Measurements from ENCODE around the gene ACBD4. TPM values are rescaled to one million over a fixed set of nuclear protein-coding genes. Genes with fewer than 3 reads are reported as not detected.

The ACBD4 gene
- total RNA-seq, 2 experiments from 2014 or later: 9.1 to 9.3 TPM

DNA sequence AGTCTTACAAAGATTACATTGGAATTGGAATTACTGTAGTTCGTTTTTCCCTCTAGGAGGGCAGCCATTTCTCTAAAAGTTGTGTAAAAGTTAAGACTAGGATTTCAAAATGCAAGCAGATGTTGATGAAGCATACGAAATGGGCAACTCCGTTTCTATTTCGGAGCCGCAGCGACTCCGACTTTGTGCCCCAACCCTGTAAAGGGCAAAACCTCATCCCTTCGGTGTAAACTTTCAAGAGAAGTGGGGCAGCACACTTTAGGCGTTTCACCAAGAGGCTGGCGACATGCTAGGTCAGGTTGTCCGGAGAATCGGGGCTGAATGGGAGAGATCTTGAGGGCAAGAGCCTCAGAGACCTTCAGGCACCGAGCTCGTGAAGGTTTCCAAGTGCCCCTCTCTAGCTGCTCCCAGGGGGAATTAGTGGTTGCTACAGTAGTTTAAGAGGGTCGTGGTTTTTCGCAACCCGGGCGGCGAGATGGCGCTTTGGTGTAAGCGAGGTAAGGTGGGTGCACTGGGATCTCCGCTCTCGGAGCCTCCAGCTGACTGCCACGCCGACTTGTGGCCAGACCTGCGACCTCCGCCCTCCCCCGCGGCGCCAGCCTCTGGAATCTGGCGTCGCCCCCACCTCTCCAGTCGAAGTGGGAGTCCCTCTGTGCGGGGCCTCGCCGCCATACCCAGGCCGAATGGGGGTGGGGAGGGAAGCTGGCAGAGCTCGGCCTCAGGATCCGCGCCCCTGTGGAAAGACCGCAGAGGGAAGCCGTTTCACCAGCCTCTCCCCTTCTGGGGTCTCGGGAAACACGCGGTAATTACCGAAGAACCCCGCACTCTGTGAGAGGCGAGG is 25.2 kb downstream of the ACBD4 start:
- ChIA-PET POLR2A (interaction anchor here (0.6 to 4.4 kb wide), 8 partner anchors 11 to 152 kb away, joined by 5 to 143 read pairs (median 7); partner anchors contain the start of genes ACBD4, HEXIM1 and NMT1), CTCF (interaction anchor here (1.0 to 6.7 kb wide), 9 partner anchors 10 to 156 kb away, joined by 3 to 103 read pairs (median 4); partner anchors contain the start of genes ACBD4, HEXIM1, MAP3K14 and NMT1)

DNA sequence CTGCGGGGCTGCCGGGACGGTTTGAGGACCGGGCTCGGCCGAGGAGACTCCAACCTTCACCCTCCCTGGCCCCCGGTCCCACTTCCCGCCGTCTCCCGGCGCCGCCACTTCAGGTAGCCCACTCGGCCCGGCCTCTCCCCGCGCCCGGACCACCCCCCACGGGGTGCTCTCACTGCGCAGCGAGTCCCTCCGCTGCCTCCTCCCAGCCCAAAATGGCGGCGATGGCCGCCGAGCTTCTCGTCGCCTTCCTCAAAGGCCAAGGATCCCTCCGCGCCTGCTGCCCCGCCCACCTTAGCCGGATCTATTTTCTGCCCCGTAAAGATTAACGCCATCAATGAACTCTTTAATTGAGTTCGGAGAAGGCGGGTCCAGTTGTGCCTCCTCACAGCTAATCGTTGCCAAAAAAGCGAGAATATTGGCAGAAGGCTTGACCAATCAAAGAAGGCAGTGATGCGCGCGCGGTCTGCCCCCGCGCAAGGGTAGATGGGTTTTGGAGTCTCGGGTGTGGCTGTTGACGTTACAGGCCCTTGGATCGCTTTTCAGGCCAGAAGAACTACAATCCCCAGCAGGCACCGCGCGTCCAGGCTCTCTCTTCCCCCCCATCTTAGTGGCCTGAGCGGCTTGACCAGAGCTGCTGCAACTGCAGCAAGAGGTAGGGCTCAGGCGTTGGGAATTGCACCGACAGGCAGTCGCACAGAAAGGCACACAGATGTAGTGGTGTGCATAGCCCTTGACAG is 26.0 kb downstream of the ACBD4 start, which contains the start of gene HEXIM2:
HEXIM2 (plus strand) TSS at position 588 of the 737 bp plus-strand sequence. CDS start 919 bp downstream, outside the sequence.
- POLR2A ChIA-PET: interaction anchor here (0.5 to 4.4 kb wide), 9 partner anchors 11 to 153 kb away, joined by 3 to 143 read pairs (median 6); partner anchors contain the start of genes ACBD4, HEXIM1 and NMT1
- CTCF ChIA-PET: interaction anchor here (0.7 to 6.7 kb wide), 10 partner anchors 11 to 155 kb away, joined by 3 to 103 read pairs (median 4); partner anchors contain the start of genes ACBD4, HEXIM1, MAP3K14 and NMT1

DNA sequence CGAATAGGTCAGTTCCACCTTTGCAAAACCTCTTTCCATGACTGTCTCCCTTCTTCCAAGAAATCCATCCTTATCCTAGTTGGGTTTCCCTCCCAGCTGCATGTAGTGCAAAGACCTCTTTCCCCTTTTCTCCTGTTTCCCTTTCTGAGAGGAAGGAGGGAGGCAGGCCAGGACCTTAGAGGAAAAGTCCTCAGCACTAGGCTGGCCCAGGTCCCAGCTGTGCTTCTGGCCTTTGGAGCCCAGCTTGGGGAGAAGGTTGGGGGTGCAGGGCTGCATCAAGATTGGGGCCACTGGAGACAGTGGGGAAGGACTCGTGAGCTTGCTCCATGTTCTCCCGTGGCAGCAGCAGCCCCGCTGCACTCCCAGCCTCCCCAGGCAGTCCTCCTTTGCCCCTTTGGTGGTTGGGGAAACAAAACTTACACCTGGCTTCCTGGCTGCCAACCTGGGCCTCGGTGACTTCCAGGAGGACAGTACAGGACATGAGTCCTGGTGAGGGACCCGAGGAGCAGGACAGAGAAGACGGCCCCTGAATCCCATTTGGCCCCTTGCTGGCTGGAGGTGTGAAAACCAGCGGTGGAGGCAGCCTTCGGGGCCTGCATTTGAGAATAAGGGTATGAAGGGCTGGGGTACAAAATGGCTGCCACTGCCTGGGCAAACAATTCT is 26.7 kb downstream of the ACBD4 start:
- ChIA-PET POLR2A (interaction anchor here (0.5 to 4.4 kb wide), 7 partner anchors 11 to 152 kb away, joined by 3 to 143 read pairs (median 7); partner anchors contain the start of genes ACBD4 and HEXIM1), CTCF (interaction anchor here (0.7 to 6.7 kb wide), 5 partner anchors 11 to 61 kb away, joined by 3 to 103 read pairs (median 16); partner anchors contain the start of genes ACBD4 and HEXIM1)

DNA sequence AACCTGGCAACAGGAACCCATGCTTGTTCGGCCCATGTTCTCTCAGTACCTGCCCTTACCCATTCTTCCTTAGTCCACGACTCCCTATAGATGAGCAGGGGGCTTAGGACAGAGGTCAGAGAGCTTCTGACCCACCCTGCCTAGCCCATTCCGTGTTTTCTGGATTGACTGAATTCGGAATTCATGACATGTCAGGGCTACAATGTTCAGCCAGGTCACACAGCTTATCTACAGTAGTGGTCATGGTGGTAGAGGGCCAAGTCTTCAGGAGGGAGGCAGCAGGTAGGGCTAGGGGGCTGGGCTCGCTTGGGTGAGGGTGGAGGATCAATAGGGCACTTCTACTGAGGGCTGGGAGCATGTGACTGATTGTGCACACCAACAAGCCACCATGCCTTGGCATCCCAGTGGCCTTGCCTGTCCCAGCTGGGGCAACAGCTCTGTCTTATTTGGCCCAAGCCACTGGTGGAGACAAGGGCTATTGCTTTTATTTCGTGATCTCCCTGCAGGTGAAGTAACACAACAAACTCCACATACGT is 29.3 kb downstream of the ACBD4 start:
- CTCF ChIA-PET: interaction anchor here (0.5 to 2.6 kb wide), 3 partner anchors 29 to 803 kb away, joined by 3 to 10 read pairs (median 4); partner anchors contain the start of gene ACBD4
- POLR2A ChIA-PET: no interaction called here

DNA sequence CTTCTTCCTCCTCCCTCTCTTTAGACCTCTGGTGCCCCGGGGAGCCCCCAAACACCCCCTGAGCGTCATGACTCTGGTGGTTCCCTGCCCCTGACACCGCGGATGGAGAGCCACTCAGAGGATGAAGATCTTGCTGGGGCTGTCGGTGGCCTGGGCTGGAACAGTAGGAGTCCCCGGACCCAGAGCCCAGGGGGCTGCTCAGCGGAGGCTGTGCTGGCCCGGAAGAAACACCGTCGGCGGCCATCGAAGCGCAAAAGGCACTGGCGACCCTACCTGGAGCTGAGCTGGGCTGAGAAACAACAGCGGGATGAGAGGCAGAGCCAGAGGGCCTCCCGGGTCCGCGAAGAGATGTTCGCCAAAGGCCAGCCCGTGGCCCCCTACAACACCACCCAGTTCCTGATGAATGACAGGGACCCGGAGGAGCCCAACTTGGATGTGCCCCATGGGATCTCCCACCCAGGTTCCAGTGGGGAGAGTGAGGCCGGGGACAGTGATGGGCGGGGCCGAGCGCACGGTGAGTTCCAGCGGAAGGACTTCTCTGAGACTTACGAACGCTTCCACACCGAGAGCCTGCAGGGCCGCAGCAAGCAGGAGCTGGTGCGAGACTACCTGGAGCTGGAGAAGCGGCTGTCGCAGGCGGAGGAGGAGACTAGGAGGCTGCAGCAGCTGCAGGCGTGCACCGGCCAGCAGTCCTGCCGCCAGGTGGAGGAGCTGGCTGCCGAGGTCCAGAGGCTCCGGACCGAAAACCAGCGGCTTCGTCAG is 33.7 kb downstream of the ACBD4 start:
- CTCF ChIA-PET: interaction anchor here (0.5 kb wide), 1 partner anchor 10 kb away, joined by 3 read pairs; no protein-coding TSS in a partner anchor
- POLR2A ChIA-PET: no interaction called here

DNA sequence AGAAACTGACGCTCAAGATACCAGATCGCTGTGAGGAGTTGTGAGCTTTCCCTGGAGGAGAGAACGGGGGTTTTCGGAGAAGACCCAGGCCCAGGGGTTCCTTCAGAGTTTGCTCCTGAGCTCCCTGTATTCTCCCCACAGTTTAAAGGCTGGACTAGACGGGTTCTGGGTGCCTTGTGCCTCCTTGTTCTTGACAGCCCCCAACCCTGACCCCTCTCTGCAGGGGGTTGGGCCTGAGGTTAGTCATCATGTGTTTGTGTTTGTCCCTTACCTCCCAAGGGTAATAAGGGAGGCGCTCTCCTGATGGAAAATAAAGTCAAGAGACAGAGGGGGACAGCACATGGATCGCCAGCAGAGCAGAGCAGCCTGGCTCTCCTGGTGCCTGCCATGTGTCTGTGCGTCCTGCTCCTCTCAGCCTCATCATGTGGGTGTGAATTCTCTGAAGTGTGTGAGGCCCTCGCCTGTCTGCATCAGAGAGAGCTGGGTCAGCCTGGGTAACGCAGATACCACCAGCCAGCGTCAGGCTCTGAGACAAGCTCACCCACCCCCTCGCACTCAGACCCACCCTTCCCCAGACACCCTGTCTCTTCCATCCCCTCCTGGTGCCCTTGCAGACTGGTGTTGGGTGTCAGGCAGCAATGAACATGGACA is 34.9 kb downstream of the ACBD4 start:
- ChIA-PET CTCF (interaction anchor here (0.9 to 1.8 kb wide), 2 partner anchors 27 to 35 kb away, joined by 3 to 12 read pairs; partner anchors contain the start of gene ACBD4), POLR2A (no interaction called here)

DNA sequence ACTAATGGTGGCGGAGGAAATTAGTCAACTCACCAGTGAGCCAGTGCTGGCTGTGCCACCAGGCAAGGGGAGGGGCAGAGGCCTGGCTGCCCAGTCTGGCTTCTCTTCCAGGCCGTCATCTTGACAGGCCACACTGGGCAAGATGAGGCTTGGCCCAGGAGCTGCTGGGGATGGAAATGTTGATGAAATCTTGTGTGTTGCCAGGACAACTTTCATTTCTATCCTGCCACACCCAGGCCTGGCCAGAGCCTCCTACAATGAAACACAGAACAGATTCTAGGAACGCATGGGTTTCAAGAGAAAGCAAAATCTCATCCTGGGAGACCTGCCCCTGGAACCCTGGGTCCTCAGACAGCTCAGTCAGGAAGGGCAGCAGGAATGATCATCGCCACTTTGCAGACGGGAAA is 35.4 kb downstream of the ACBD4 start:
- POLR2A ChIA-PET: no interaction called here
- CTCF ChIA-PET: interaction anchor here (1.0 to 3.3 kb wide), 3 partner anchors 20 to 35 kb away, joined by 3 to 20 read pairs (median 12); partner anchors contain the start of gene ACBD4

DNA sequence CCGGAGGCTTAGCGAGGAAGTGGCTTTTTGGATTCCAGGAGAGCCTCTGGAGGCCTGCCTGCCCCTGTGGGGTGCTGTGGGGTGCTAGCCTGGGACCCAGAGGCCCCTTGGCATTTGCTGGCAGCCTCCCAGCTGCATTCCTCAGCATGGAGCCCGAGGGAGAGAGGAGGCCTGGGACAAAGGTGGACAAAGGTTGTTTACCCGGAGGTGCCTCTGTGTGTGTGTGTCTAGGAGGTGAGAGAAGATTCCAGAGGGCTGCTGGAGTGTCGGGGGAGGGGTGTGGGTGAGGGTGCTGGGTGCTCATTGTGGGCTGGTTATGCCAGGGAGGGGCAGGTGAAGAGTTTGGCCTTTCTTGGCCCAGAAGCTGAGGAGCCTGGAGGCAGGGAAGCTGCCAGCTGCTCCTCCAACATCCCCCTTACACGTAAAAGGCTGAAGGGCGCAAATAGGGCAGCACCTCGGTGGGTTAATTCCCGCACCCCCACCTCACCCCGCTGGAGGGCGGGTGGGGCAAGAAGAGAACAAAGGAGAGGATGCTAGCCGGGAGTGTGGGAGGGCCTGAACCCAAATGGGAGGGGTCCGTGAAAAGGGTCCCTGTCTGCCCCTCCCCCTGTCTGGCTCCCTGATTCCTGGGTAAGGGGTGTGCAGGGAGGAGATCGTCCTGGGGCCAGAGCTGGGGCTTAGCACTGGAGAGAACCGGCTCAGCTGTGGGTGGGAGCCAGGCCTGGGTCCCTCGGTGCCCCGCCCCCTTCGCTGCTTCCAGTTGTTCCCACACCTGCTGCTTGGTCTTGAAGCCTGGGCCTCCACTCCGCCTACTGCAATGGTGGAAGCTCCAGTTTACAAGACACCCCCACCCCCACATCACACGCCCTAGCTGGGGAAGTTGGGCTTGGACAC is 36.1 kb downstream of the ACBD4 start:
- ChIA-PET POLR2A (interaction anchor here (0.6 to 2.2 kb wide), 4 partner anchors 23 to 1014 kb away, joined by 3 to 13 read pairs (median 8); partner anchors contain the start of gene HEXIM1), CTCF (interaction anchor here (1.0 to 3.3 kb wide), 5 partner anchors 21 to 43 kb away, joined by 3 to 20 read pairs (median 12); partner anchors contain the start of genes ACBD4 and HEXIM1)

DNA sequence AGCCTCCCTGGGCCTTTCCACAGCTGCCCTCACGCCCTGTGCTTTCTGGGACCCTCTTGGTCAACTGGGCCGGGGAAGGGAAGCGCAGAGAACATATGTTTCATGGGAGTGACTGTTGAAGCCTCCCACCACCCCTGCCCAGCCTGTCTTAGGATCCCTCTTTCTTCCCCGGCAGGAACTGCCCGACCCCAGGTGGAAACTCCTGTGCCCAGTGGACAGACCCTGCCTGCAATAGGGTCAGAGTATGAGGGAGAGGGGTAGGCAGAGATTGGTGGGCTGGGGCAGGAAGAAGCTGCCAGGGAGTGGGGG is 36.7 kb downstream of the ACBD4 start:
- ChIA-PET CTCF (interaction anchor here (1.1 to 3.3 kb wide), 4 partner anchors 23 to 43 kb away, joined by 3 to 20 read pairs (median 16); partner anchors contain the start of genes ACBD4 and HEXIM1), POLR2A (interaction anchor here (0.6 to 2.2 kb wide), 5 partner anchors 11 to 1014 kb away, joined by 3 to 13 read pairs (median 8); partner anchors contain the start of genes HEXIM1 and HEXIM2)

DNA sequence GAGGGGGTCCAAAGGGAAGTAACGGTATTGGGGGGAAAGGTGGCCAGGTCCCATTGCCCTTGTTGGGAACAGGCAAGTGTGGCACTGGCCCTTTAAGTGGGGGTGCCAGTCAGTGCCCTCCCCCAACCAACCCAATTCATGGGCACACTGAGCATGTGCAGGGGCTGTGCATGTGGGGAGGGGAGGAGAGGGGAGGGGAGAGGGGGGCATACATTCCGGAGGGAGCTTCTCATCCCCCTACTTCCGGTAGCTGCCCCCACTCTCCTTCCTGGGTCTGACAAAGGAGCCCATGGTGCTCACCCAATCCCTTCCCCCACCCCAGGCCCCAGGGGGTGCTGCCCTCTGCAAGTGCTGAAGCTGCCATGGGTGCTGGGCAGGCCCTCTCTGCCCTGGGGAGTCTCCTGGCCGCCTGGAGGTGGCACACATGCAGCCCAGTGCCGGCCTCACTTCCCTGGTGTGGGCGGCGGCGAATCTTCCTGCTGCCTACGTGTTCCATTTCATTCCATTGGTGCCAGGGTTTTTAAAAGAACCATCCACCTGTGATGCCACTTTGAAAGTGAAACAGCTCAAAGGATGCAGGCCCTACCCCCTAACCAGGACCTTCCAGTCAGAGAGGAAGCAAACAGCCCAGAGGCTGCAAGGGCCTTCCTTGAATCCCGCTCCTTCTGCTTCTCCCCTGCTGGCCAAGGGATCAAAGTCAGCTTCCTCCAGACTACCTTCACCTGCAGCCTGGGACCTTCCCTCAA is 37.2 kb downstream of the ACBD4 start:
- POLR2A ChIA-PET: interaction anchor here (0.6 to 2.2 kb wide), 4 partner anchors 12 to 1015 kb away, joined by 3 to 13 read pairs (median 8); partner anchors contain the start of genes HEXIM1 and HEXIM2
- CTCF ChIA-PET: interaction anchor here (0.8 to 3.3 kb wide), 6 partner anchors 11 to 53 kb away, joined by 3 to 20 read pairs (median 10); partner anchors contain the start of genes ACBD4, HEXIM1 and HEXIM2

DNA sequence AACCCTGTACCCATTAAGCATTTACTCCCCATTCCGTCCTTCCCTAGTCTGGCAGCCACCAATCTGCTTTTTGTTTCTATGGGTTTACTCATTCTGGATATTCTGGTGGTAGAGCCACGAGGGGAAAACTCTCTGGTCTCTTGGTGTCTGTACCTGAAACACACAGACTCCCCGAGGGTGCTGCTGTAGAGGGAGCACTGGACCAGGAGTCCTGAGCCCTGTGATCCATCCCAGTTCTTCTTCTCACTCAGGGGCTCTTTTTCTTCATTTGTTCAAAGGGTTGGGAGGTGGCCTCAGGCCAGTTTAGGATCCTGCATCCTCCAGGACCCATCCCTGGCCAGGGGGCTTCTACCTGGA is 40.2 kb downstream of the ACBD4 start:
- ChIA-PET CTCF (interaction anchor here (0.6 to 2.5 kb wide), 6 partner anchors 19 to 43 kb away, joined by 3 to 8 read pairs (median 4); partner anchors contain the start of gene ACBD4), POLR2A (no interaction called here)

DNA sequence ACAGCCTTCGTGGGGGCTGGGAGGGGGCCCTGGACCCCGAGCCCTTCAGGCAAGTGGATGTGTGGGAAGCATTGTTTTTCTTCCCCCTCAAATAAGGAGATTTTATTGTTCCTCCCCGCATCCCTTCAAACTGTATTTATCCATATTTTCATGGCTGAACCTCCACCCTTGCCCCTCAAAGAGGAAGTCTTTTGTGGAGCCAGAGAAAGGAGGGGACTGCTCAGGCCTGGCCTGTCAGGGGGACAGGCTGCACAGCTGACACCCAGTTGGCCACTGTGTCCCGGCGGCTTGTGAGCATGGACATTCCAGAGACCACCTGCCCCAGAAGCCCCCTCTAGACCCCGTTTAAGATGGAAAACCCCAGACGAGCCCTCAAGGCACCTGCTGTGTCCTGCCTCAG is 42.1 kb downstream of the ACBD4 start:
- POLR2A ChIA-PET: interaction anchor here (0.6 kb wide), 1 partner anchor 92 kb away, joined by 3 read pairs; no protein-coding TSS in a partner anchor
- CTCF ChIA-PET: no interaction called here

DNA sequence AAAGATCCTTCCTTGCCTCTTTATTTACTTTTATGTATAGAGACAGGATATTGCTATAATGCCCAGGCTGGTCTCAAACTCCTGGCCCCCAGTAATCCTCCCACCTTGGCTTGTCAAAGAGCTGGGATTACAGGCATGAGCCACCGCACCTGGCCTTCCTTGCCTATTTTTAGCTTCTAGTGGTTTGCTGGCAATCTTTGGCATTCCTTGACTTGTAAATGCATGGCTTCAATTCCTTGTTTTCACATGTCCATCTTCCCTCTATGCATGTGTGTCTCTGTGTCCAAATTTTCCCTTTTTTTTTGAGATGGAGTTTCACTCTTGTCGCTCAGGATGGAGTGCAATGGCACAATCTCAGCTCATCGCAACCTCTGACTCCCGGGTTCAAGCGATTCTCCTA is 48.7 kb downstream of the ACBD4 start:
- POLR2A ChIA-PET: no interaction called here
- CTCF ChIA-PET: no interaction called here

DNA sequence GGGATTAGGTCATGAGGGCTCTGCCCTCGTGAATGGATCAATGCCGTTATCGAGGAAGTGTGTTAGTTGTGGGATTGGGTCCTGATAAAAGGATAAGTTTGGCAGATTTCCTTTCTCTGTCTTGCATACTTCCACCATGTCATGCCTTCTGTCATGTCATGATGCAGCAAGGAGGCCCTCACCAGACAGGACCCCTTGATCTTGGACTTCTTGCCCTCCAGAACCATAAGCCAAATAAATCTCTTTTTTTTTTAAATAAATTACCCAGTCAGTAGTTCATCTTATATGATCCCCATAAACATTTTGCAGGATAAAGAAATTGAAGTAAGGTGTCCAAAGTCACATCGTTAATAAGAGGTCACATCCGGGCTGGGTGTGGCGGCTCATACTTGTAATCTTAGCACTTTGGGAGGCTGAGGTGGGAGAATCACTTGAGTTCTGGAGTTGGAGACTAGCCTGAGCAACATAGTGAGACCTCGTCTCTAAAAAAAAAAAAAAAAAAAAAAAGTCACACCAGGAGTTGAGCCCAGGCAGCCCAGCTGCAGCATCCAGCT is 51.4 kb downstream of the ACBD4 start:
- CTCF ChIA-PET: interaction anchor here (0.7 to 5.0 kb wide), 5 partner anchors 11 to 156 kb away, joined by 3 to 30 read pairs (median 5); partner anchors contain the start of gene ACBD4
- POLR2A ChIA-PET: no interaction called here

DNA sequence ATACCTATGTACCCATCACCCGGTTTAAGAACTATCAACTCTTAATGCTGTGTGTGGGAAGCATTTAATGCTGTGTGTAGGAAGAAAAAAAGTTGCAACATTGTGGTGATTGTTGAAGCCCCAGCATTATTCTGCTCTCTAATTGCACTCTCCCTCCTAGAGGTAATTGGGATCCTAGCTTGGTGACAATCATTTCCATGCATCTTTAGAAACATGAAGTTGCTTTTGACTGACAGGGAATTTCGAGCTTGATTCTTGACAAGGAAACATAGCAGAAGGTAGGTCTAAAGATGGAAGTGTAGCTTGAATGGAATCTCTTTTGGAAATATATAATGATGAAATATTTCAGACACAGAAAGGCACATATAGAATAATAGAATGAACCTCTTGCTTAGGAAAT is 53.5 kb downstream of the ACBD4 start:
- CTCF ChIA-PET: interaction anchor here (5.0 kb wide), 1 partner anchor 54 kb away, joined by 30 read pairs; the partner anchor contains the start of gene ACBD4
- POLR2A ChIA-PET: no interaction called here
